SK-N-SH (cell line): ENCODE results near the gene HOXB5.

Experiments
- CHD2 ChIP-seq: fragments of 150-350 bp; IDR thresholded peaks from 2 replicates; pipeline ENCODE4 v1.6.1; 2018; ENCODE audit warnings: low read length; ENCODE audit not compliant: partially characterized antibody
- EP300 ChIP-seq, 2 experiments: IDR thresholded peaks; 2 replicates each; pipeline versions ENCODE4 v1.4.0 to v1.6.1; 2012; ENCODE audit warnings: borderline replicate concordance in 1 of 2, low read depth in 1 of 2, low read length in 1 of 2
- EZH2phosphoT487 ChIP-seq: fragments of 200-600 bp; sonication (generic); IDR thresholded peaks from 2 replicates; pipeline ENCODE4 v1.6.1; 2017; ENCODE audit warnings: low read depth, mixed run types, mild to moderate bottlenecking, antibody characterized with exemption, moderate library complexity, borderline replicate concordance
- GATA2 ChIP-seq: sonication (generic); formaldehyde crosslinking; IDR thresholded peaks from 2 replicates; pipeline ENCODE4 v1.5.0; 2020; ENCODE audit warnings: mild to moderate bottlenecking, missing genetic modification reagents
- JUND ChIP-seq: IDR thresholded peaks from 2 replicates; pipeline ENCODE4 v1.4.0; 2012
- NFIC ChIP-seq: IDR thresholded peaks from 2 replicates; pipeline ENCODE4 v1.4.0; 2012; ENCODE audit warnings: borderline replicate concordance
- POLR2AphosphoS5 ChIP-seq: IDR thresholded peaks from 2 replicates; pipeline ENCODE4 v1.6.1; 2012; ENCODE audit warnings: low read depth, low read length
- RAD21 ChIP-seq: IDR thresholded peaks from 2 replicates; pipeline ENCODE4 v1.6.1; 2012; ENCODE audit warnings: mild to moderate bottlenecking, low read length
- RCOR1 ChIP-seq: fragments of 150-350 bp; IDR thresholded peaks from 2 replicates; pipeline ENCODE4 v1.6.1; 2017; ENCODE audit warnings: antibody characterized with exemption, low read length
- YY1 ChIP-seq: IDR thresholded peaks from 2 replicates; pipeline ENCODE4 v1.4.0; 2012; ENCODE audit warnings: low read depth, mild to moderate bottlenecking
- TF ChIP-seq, protein P1 (sequence below): fragments of 200-600 bp; sonication (generic); IDR thresholded peaks from 2 replicates; pipeline ENCODE4 v1.6.1; 2017; ENCODE audit warnings: antibody characterized with exemption, mild to moderate bottlenecking, moderate library complexity
- TF ChIP-seq, protein P2 (sequence below): IDR thresholded peaks from 2 replicates; pipeline ENCODE4 v1.4.0; 2012; ENCODE audit warnings: low read depth
- TF ChIP-seq, protein P3 (sequence below): IDR thresholded peaks from 2 replicates; pipeline ENCODE4; 2012
- TF ChIP-seq, protein P4 (sequence below): IDR thresholded peaks from 2 replicates; pipeline ENCODE4 v1.6.1; 2012; ENCODE audit warnings: mild to moderate bottlenecking, low read depth, low read length, moderate library complexity

DNA sequence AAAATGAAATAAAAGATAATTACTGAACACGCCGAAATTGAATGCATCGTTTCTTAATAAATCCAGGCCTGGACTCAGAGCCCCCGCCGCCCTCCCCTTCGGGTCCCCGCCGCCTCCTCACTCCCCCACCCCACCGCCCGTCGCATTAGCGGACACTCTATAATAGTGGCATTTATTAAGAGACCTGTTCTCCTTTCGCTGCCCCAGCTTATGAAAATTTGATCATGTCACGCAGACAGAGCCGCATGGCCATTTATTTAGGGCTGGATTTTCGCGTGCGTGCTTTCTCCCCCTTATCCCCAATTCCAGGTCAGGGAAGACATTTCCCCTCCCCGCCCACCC is 42.4 kb downstream of the HOXB5 start:
- TF ChIP-seq, protein P1, sequence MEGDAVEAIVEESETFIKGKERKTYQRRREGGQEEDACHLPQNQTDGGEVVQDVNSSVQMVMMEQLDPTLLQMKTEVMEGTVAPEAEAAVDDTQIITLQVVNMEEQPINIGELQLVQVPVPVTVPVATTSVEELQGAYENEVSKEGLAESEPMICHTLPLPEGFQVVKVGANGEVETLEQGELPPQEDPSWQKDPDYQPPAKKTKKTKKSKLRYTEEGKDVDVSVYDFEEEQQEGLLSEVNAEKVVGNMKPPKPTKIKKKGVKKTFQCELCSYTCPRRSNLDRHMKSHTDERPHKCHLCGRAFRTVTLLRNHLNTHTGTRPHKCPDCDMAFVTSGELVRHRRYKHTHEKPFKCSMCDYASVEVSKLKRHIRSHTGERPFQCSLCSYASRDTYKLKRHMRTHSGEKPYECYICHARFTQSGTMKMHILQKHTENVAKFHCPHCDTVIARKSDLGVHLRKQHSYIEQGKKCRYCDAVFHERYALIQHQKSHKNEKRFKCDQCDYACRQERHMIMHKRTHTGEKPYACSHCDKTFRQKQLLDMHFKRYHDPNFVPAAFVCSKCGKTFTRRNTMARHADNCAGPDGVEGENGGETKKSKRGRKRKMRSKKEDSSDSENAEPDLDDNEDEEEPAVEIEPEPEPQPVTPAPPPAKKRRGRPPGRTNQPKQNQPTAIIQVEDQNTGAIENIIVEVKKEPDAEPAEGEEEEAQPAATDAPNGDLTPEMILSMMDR, result no peak
- TF ChIP-seq NFIC (no peak), RAD21 (no peak), EP300 (IDR thresholded peaks at IDR 0.05; ENCODE audit: borderline replicate concordance in 1 of 2, low read depth in 1 of 2, low read length in 1 of 2) (no peak), RCOR1 (no peak), JUND (no peak), EZH2phosphoT487 (no peak), CHD2 (no peak), YY1 (no peak), POLR2AphosphoS5 (no peak), GATA2 (no peak)
- TF ChIP-seq, protein P2, sequence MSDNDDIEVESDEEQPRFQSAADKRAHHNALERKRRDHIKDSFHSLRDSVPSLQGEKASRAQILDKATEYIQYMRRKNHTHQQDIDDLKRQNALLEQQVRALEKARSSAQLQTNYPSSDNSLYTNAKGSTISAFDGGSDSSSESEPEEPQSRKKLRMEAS, result no peak
- TF ChIP-seq, protein P3, sequence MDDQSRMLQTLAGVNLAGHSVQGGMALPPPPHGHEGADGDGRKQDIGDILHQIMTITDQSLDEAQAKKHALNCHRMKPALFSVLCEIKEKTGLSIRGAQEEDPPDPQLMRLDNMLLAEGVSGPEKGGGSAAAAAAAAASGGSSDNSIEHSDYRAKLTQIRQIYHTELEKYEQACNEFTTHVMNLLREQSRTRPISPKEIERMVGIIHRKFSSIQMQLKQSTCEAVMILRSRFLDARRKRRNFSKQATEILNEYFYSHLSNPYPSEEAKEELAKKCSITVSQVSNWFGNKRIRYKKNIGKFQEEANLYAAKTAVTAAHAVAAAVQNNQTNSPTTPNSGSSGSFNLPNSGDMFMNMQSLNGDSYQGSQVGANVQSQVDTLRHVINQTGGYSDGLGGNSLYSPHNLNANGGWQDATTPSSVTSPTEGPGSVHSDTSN, result no peak
- TF ChIP-seq, protein P4, sequence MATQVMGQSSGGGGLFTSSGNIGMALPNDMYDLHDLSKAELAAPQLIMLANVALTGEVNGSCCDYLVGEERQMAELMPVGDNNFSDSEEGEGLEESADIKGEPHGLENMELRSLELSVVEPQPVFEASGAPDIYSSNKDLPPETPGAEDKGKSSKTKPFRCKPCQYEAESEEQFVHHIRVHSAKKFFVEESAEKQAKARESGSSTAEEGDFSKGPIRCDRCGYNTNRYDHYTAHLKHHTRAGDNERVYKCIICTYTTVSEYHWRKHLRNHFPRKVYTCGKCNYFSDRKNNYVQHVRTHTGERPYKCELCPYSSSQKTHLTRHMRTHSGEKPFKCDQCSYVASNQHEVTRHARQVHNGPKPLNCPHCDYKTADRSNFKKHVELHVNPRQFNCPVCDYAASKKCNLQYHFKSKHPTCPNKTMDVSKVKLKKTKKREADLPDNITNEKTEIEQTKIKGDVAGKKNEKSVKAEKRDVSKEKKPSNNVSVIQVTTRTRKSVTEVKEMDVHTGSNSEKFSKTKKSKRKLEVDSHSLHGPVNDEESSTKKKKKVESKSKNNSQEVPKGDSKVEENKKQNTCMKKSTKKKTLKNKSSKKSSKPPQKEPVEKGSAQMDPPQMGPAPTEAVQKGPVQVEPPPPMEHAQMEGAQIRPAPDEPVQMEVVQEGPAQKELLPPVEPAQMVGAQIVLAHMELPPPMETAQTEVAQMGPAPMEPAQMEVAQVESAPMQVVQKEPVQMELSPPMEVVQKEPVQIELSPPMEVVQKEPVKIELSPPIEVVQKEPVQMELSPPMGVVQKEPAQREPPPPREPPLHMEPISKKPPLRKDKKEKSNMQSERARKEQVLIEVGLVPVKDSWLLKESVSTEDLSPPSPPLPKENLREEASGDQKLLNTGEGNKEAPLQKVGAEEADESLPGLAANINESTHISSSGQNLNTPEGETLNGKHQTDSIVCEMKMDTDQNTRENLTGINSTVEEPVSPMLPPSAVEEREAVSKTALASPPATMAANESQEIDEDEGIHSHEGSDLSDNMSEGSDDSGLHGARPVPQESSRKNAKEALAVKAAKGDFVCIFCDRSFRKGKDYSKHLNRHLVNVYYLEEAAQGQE, result no peak
